SK-N-SH (cell line): Measurements from ENCODE around the gene P2RX1. TPM values are rescaled to one million over a fixed set of nuclear protein-coding genes. Genes with fewer than 3 reads are reported as not detected.

Experiments
- CTCF ChIA-PET: fragments of 300-600, 350-600 bp; formaldehyde crosslinking; extraction: SDS; loops from one replicate; lab custom pipeline; 2021; lab: Yijun Ruan, JAX
- POLR2A ChIA-PET: fragments of 350-600 bp; sonication (Branson Sonifier 250); formaldehyde crosslinking; extraction: SDS; loops from one replicate; lab custom pipeline; 2020; ENCODE audit warnings: antibody characterized with exemption, inconsistent platforms; lab: Yijun Ruan, JAX
- DNase-seq: peaks from one replicate; pipeline ENCODE4 v3.0.0; 2012
- H2AFZ ChIP-seq: fragments of 200-600 bp; sonication (generic); 2 replicates; pipeline ENCODE4 v1.8.1; 2016; ENCODE audit warnings: antibody characterized with exemption, mild to moderate bottlenecking, low read depth
- H3F3A ChIP-seq: fragments of 200-600 bp; sonication (generic); replicated peaks from 2 replicates; pipeline ENCODE3; 2016; ENCODE audit warnings: antibody characterized with exemption, mild to moderate bottlenecking; ENCODE audit not compliant: insufficient read depth
- H3K27ac ChIP-seq, 2 experiments: fragments of 200-500 bp in 1 of 2; fragments of 200-600 bp in 1 of 2; sonication (Bioruptor generic) in 1 of 2; sonication (generic), shearing (Covaris generic) in 1 of 2; 2 replicates each; pipeline versions ENCODE4 v1.5.1 to v1.6.1; 2014 to 2016; ENCODE audit warnings: low read depth in 2 of 2, inconsistent platforms in 1 of 2, low read length in 1 of 2, mild to moderate bottlenecking in 1 of 2, mixed read lengths in 1 of 2
- H3K27me3 ChIP-seq: fragments of 200-600 bp; sonication (generic), shearing (Covaris generic); 2 replicates; pipeline ENCODE4 v1.6.1; 2016; ENCODE audit warnings: mixed run types; ENCODE audit not compliant: insufficient read depth
- H3K36me3 ChIP-seq, 2 experiments: fragments of 200-500 bp in 1 of 2; fragments of 200-600 bp in 1 of 2; sonication (Bioruptor generic) in 1 of 2; sonication (generic) in 1 of 2; replicated peaks in 1 of 2; 2 replicates each; pipeline versions ENCODE3 to v1.5.1; 2014 to 2016; ENCODE audit warnings: low read length in 1 of 2, mild to moderate bottlenecking in 1 of 2; ENCODE audit not compliant: insufficient read depth in 2 of 2, control insufficient read depth in 1 of 2
- H3K4me1 ChIP-seq, 2 experiments: fragments of 200-500 bp in 1 of 2; fragments of 200-600 bp in 1 of 2; sonication (Bioruptor generic) in 1 of 2; sonication (generic), shearing (Covaris generic) in 1 of 2; 2 replicates each; pipeline versions ENCODE4 v1.5.1 to v1.6.1; 2014 to 2016; ENCODE audit warnings: low read depth in 1 of 2, low read length in 1 of 2, mixed run types in 1 of 2; ENCODE audit not compliant: insufficient read depth in 2 of 2, control insufficient read depth in 1 of 2
- H3K4me2 ChIP-seq: fragments of 200-600 bp; sonication (generic), shearing (Covaris generic); 2 replicates; pipeline ENCODE4 v1.6.1; 2017; ENCODE audit warnings: mixed run types
- H3K4me3 ChIP-seq, 2 experiments: fragments of 200-500 bp in 1 of 2; fragments of 200-600 bp in 1 of 2; sonication (Bioruptor generic) in 1 of 2; sonication (generic), shearing (Covaris generic) in 1 of 2; 2 replicates each; pipeline versions ENCODE4 v1.5.1 to v1.8.1; 2014 to 2016; ENCODE audit warnings: low read depth in 2 of 2, inconsistent platforms in 1 of 2, low read length in 1 of 2, mild to moderate bottlenecking in 1 of 2, mixed read lengths in 1 of 2, moderate library complexity in 1 of 2
- H3K79me2 ChIP-seq: fragments of 200-600 bp; sonication (generic); 2 replicates; pipeline ENCODE4 v1.8.1; 2017; ENCODE audit warnings: mild to moderate bottlenecking; ENCODE audit not compliant: insufficient read depth
- H3K9ac ChIP-seq: fragments of 200-600 bp; sonication (generic); 2 replicates; pipeline ENCODE4 v1.6.1; 2017; ENCODE audit warnings: mixed run types
- H3K9me2 ChIP-seq: fragments of 200-600 bp; sonication (generic); 2 replicates; pipeline ENCODE4 v1.6.1; 2017; ENCODE audit warnings: mixed run types
- H3K9me3 ChIP-seq: fragments of 200-600 bp; sonication (generic); 2 replicates; pipeline ENCODE4 v1.6.1; 2017; ENCODE audit warnings: mixed run types, mild to moderate bottlenecking, moderate library complexity
- H4K20me1 ChIP-seq: fragments of 200-600 bp; sonication (generic); 2 replicates; pipeline ENCODE4 v1.6.1; 2017; ENCODE audit warnings: mild to moderate bottlenecking, mixed run types; ENCODE audit not compliant: insufficient read depth
- CTCF ChIP-seq: fragments of 200-600 bp; sonication (generic); IDR thresholded peaks from 2 replicates; pipeline ENCODE4 v1.6.1; 2017; ENCODE audit warnings: antibody characterized with exemption, mild to moderate bottlenecking, moderate library complexity
- ELF1 ChIP-seq: IDR thresholded peaks from 2 replicates; pipeline ENCODE4 v1.4.0; 2012
- EZH2phosphoT487 ChIP-seq: fragments of 200-600 bp; sonication (generic); IDR thresholded peaks from 2 replicates; pipeline ENCODE4 v1.6.1; 2017; ENCODE audit warnings: low read depth, mixed run types, mild to moderate bottlenecking, antibody characterized with exemption, moderate library complexity, borderline replicate concordance
- FOSL2 ChIP-seq: IDR thresholded peaks from 2 replicates; pipeline ENCODE4 v1.4.0; 2012; ENCODE audit warnings: low read depth, mild to moderate bottlenecking, moderate library complexity, borderline replicate concordance
- FOXM1 ChIP-seq: IDR thresholded peaks from 2 replicates; pipeline ENCODE4 v1.4.0; 2012; ENCODE audit warnings: low read depth, mild to moderate bottlenecking
- GABPA ChIP-seq: IDR thresholded peaks from 2 replicates; pipeline ENCODE4 v1.4.0; 2012; ENCODE audit warnings: low read depth, mild to moderate bottlenecking
- MXI1 ChIP-seq: IDR thresholded peaks from 2 replicates; pipeline ENCODE4 v1.6.1; 2012; ENCODE audit warnings: mild to moderate bottlenecking, low read depth, low read length, improper control_type of control experiment
- NFIC ChIP-seq: IDR thresholded peaks from 2 replicates; pipeline ENCODE4 v1.4.0; 2012; ENCODE audit warnings: borderline replicate concordance
- NRF1 ChIP-seq: IDR thresholded peaks from 2 replicates; pipeline ENCODE4 v1.6.1; 2012; ENCODE audit warnings: low read depth, mild to moderate bottlenecking, low read length
- POLR2AphosphoS5 ChIP-seq: IDR thresholded peaks from 2 replicates; pipeline ENCODE4 v1.6.1; 2012; ENCODE audit warnings: low read depth, low read length
- REST ChIP-seq: IDR thresholded peaks from 2 replicates; pipeline ENCODE4 v1.6.1; 2012; ENCODE audit warnings: mild to moderate bottlenecking, low read depth, low read length, moderate library complexity
- RXRA ChIP-seq: IDR thresholded peaks from 2 replicates; pipeline ENCODE4 v1.4.0; 2012; ENCODE audit warnings: low read depth, mild to moderate bottlenecking, borderline replicate concordance
- SMC3 ChIP-seq: IDR thresholded peaks from 2 replicates; pipeline ENCODE4 v1.6.1; 2012; ENCODE audit warnings: low read depth, low read length, improper control_type of control experiment
- TCF12 ChIP-seq: IDR thresholded peaks from 2 replicates; pipeline ENCODE4 v1.4.0; 2012
- USF2 ChIP-seq: fragments of 150-350 bp; IDR thresholded peaks from 2 replicates; pipeline ENCODE4 v1.6.1; 2017; ENCODE audit warnings: antibody characterized with exemption, low read length, low read depth, borderline replicate concordance
- YY1 ChIP-seq: IDR thresholded peaks from 2 replicates; pipeline ENCODE4 v1.4.0; 2012; ENCODE audit warnings: low read depth, mild to moderate bottlenecking
- WGBS: methylation state at CpG from one replicate; pipeline ENCODE4 v1.1.6; 2017; ENCODE audit warnings: low lambda C conversion rate; 5-methylcytosine and 5-hydroxymethylcytosine counted together
- polyA plus RNA-seq, 3 experiments: library from polyadenylated mRNA; depleted of rRNA; stranded (reverse); fragments of >200 nt; gene quantifications; 2 replicates each; pipeline ENCODE4 v1.2.3, GENCODE V29; 2012

Gene P2RX1
- polyA plus RNA-seq, 1 of the 3 experiments (the other 2 are of a cell fraction), result not detected

GRCh38 chr17:3867106-3867505 lies 49.2 kb downstream of the P2RX1 start:
- Histone ChIP-seq H3K4me2 (no peak overlapping the region), H3K79me2 (no peaks in the 10 kb centered on the region), H3K4me1 (no peaks in the 10 kb centered on the region; a peak in 1 of 4 replicates), H3K36me3 (peaks cover under 1 to 4% of the 10 kb centered on the region in 2 experiments), H3K9ac (no peak overlapping the region), H3K9me2 (no peaks in the 10 kb centered on the region), H2AFZ (no peak overlapping the region), H3K9me3 (no peaks in the 10 kb centered on the region), H3K4me3 (no peak overlapping the region), H3K27ac (no peak overlapping the region), H3K27me3 (no peaks in the 10 kb centered on the region), H4K20me1 (no peaks in the 10 kb centered on the region), H3F3A (no peaks in the 10 kb centered on the region)
- 89% methylated on average over 17 of the region's 17 CpGs for WGBS
- POLR2A ChIA-PET, result no interaction called here
- DNase-seq, result no peak
- CTCF ChIA-PET, result no interaction called here
- no peak for TF ChIP-seq ELF1
- no peak for TF ChIP-seq NRF1
- TF ChIP-seq POLR2AphosphoS5, result no peak
- TF ChIP-seq RXRA, result no peak
- no peak for TF ChIP-seq CTCF
- no peak for TF ChIP-seq YY1
- no peak for TF ChIP-seq GABPA
- TF ChIP-seq USF2, result no peak
- no peak for TF ChIP-seq SMC3

- Histone ChIP-seq H3K27me3 (no peaks in the 10 kb centered on the region), H4K20me1 (no peaks in the 10 kb centered on the region), H3K27ac (no peak overlapping the region), H3K4me2 (no peak overlapping the region), H3K9me3 (no peaks in the 10 kb centered on the region), H3K79me2 (no peaks in the 10 kb centered on the region), H3K9ac (no peak overlapping the region), H3K36me3 (peaks cover 0 to 4% of the 10 kb centered on the region in 2 experiments), H2AFZ (no peak overlapping the region), H3K9me2 (no peaks in the 10 kb centered on the region), H3K4me1 (no peaks in the 10 kb centered on the region; a peak in 1 of 4 replicates), H3K4me3 (no peak overlapping the region), H3F3A (no peaks in the 10 kb centered on the region)
- 94% methylated on average over 12 of the region's 21 CpGs for WGBS
- ChIA-PET CTCF (interaction anchor here (5.0 to 6.1 kb wide), 3 partner anchors 14 to 207 kb away, joined by 32 to 41 read pairs (median 38); no protein-coding TSS in a partner anchor), POLR2A (no interaction called here)
- no peak for DNase-seq
- TF ChIP-seq SMC3, result no peak
Observed at GRCh38 chr17:3866276-3866675, 50.0 kb downstream of the P2RX1 start.

- 64% methylated on average over 7 of the region's 8 CpGs for WGBS
- Histone ChIP-seq H3K27ac (no peak overlapping the region), H3K79me2 (no peaks in the 10 kb centered on the region), H2AFZ (no peak overlapping the region), H3K27me3 (no peaks in the 10 kb centered on the region), H3K4me1 (no peaks in the 10 kb centered on the region; a peak in 1 of 4 replicates), H3K9me3 (no peaks in the 10 kb centered on the region), H3K4me2 (no peak overlapping the region), H3K9me2 (no peaks in the 10 kb centered on the region), H3K9ac (no peak overlapping the region), H4K20me1 (no peaks in the 10 kb centered on the region), H3K4me3 (no peak overlapping the region), H3F3A (no peaks in the 10 kb centered on the region), H3K36me3 (peaks cover 4% of the 10 kb centered on the region in 2 experiments)
- no peak for TF ChIP-seq YY1
- 0 out of 2 replicates have a peak, but pooled peaks have one; percentile 6 for TF ChIP-seq TCF12
- TF ChIP-seq FOSL2, result peak; percentile 23; the same call in 1 of the 2 replicates
- TF ChIP-seq EZH2phosphoT487, result no peak
- TF ChIP-seq MXI1, result no peak
- no peak for TF ChIP-seq REST
- no peak for TF ChIP-seq FOXM1
- peak; percentile 65 for TF ChIP-seq NFIC
- no peak for TF ChIP-seq NRF1
- POLR2A ChIA-PET, result no interaction called here
- CTCF ChIA-PET, result interaction anchor here (1.0 to 6.6 kb wide), 7 partner anchors 15 to 216 kb away, joined by 3 to 74 read pairs (median 32); partner anchors contain the start of gene NCBP3
- no peak for DNase-seq
Observed at GRCh38 chr17:3865176-3865575, 51.1 kb downstream of the P2RX1 start.
